Activated effector memory CD4-positive, alpha-beta T cell treated with anti-CD3 and anti-CD28 coated beads, Interleukin-2, amount 50 U/mL, for 16 hours (primary cell): ENCODE results near the gene PIPOX.

ENCODE experiments used
- DNase-seq: peaks from one replicate; pipeline ENCODE4 v3.0.0-alpha.2; 2020

PIPOX gene

DNA sequence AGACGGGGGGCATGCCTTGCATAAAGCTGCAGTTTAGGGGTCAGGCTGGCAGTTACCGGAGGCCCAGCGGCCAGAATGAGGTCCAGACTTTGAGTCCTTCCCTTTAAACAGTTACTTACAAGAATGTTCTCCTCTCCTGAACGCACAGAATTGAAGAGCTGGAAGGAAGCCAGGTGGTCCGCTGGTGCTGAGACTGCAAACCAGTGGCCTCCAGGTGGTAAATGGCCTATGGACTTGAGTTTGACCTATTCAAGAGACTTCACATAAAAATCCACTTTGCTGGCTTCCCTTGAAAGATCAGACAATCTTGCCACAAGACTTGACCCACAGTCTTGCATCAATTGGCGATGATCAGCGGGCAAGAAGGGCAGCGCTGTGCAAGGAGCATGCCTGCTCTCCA, 22.4 kb upstream of the PIPOX start:
- DNase-seq, result no peak

DNA sequence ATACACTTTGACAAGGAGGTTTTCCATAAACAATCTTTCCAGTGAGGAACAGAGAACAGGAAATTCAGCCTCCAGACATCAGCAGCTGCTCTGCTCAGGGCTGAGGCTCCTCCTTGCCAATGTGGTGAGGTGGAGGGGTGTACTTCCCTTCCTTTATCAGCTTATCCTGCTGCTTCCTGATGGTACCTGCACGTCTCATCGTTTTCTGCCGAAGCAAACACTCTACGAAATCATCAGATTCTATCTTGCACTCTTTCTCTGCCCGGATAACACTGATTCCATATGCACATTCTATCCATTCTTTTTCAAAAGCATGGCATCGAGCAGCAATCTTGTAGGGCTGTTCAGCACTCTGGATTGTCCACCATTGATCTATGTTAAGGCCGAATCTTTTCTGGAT, 21.7 kb upstream of the PIPOX start:
- no peak for DNase-seq

DNA sequence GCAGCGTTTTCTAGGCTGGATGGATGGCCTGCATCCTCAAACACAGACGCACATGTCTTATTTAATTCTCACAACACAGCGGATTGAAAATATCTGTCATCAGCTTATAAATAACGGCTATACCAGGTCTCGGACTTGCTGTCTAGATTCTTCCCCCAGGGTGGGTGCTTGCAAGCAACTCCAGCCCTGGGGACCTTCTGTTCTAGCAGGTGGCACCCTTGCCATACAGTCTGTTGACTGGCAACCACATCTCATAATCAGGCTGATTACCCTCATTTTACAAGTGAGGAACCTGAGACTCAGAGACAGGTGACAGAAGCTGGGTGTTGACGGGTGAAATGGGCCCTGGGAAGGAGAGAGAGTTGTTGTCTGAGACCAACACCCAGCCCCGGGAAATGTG, 20.9 kb upstream of the PIPOX start:
- no peak for DNase-seq

DNA sequence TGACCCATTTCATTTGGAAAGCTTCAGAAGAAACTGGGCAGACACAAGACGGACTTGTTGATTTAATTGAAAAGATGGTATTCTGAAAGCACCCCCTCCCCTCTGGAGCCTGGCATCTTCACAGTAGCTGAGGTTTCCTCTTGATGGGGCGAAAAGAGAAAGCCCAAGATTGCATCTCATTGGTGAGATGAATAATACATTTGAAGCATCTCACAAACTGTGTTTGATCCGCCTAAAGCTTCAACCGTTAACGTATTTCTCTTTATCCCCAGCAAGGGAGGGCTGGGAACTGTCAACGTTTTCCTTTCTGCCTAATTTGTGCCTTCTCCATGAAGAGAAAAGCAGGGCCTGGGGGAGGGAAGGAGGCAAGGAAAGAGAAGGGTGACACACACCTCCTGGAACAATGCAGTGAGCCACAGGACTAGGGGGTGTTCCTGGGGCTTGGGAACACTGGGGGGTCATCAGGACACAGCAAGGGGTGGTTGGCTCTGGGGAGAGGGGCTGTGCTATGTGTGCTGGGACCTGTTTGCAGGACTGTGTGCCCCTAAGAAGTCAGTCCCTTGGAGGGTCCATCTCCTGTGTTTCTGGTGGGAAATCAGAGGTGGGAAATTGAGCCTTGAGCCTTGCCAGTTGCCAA, 18.5 kb upstream of the PIPOX start:
- no peak for DNase-seq

DNA sequence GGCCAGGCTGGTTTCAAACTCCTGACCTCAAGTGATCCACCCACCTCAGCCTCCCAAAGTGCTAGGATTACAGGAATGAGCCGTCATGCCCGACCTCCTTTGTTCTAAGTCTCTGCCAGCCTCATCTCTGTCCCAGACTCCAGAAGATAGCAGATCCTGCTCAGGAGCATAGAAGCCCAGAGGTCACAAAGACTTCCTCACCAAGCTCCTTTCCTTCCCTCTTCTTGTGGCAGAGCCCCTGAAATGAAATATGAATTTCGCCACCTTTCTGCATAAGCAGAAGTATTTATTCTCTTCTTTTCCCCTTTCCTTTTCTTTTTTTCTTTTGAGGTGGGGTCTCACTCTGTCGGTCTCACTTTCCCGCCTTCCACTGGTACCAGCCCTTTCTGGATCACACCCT, 11.5 kb upstream of the PIPOX start:
- DNase-seq, result no peak

DNA sequence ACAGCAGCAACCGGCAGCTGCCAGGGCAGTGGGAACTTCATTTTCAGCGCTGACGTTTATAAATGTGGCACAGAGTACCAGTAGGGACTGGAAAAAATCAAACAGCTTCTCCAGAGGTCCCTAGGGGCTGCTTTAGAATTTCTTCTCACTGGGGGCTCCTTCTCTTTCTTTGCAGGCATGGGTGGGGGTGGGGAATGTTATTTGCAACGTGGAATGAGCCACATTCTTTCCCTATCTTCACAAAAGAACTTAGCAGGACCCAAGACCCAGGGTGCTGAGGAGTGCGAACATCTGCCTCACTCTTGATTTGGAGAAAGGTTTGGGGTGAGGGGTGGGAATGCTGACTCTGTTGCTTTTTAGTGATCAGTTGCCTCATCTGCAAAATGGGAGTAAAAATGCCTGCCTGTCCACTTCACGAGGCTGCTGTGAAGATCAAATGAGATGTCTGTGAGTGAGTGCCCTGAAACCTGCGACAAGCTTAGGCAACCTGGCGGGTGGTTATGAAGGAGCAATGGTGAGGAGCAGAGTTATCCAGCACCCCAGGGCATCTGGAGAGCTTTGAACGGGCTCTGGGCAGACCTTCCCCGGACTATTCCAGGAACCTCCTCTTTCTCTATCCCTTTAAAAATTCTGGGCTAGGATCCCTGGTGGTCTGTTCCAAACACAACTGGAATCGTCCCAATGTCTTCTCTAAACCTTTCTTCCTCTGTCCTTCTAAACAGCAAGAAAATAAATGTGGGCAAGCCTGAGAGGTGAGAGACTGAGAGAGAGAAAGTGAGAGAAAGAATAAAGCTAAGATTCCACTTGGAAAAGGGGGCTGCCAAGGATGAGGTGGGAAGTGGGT, 10.7 kb upstream of the PIPOX start:
- no peak for DNase-seq

DNA sequence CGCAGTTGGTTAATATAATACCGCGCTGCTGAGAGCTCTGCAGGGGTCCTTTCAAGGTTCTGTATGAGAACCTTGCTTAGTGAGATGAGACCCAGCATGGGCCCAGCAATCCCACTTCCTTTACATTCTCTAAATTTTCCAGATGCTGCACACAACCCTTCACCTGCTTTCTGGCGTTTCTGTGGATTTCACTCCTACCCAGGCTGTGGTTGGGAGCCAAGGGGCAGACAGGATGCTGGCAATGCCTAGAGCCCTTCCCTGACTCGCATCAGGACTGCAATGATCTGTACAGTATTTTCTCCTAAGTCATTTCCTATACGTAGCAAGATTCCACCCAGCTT, 10.1 kb upstream of the PIPOX start:
- no peak for DNase-seq

DNA sequence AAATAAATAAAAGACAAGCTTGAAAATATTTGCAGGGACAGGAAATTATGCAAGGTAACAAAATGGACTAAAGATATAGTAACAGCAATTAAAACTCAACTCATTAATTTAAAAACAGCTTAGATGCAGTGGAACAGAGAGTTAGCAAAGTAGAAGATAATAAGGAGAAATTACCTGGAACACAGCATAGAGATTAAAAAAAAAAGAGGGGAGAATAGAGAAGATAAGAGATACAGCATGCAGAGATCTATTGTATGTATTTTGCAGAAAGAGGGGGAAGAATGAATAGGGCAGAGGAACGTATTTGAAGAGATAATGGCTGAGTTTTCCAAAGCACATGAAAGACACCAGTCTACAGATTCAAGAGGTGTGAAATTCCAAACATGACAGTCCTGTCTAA, 8.4 kb upstream of the PIPOX start:
- DNase-seq, result no peak

DNA sequence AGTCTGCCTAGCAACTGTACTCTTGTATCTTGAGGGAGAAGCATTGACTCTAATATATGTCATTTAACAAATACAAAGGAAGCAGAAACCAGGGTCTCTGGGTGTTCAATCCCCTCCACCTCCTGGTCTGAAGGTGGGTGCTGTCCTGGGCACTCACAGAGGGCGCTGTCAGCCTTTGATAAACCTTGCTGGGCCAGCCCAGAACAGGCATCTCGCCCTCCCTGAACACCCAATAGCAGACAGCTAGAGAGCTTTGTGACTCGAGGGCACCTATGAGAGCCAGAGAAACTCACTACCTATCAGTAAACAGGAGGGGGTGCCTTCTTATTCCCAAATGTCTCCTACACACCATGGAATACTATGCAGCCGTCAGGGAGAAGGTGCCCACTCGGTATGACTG, 6.4 kb upstream of the PIPOX start:
- no peak for DNase-seq

DNA sequence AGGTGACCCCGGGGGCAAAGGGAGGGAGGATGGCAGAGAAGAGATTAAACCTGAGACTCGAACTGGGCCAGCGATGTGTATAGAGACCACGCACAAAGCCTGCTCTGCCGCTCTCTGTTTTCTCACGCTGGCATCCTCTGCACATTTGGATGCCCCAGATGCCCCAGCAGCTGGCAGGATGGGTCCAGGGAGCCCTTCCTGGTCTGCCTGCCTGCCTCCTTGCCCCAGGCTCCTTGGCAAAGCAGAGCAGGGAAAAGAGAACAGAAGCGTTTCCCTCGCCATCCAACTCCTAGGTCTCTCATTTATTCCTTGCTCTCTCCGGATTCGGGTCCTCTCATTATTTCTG, 5.2 kb upstream of the PIPOX start:
- no peak for DNase-seq

DNA sequence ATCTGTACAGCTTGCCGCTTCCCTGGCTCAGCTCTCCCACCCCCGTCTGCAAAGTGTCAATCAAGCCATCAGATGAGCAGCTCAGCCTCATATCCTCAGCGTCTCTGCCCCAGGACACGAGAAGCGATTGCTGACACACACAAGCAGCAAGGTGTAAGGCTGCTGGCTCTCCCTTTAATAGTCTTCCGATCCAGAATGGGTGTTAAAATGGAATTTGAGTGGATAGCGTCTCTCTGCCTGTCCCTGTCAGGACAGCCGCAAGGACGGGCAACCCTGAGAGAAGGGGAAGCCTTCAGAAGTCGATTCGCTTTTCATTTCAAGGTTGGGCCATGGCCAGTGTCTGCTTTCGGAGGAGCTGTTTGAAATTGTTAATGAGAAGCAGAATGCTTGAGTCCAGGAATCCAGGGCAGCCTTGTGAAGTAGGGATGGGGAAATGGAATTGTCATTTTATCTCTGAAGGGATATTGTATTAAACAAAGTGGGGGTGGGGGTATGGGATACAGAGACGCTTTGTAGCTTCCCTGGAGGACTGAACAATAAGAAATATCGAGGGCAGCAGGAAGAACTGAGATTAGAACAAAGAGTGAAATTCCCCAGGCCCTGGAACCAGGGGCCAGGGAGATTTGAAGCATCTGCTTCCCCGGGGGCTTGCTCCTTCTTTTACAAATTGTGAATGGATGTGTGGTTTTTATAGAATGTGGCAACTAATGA, 4.7 kb upstream of the PIPOX start:
- no peak for DNase-seq

DNA sequence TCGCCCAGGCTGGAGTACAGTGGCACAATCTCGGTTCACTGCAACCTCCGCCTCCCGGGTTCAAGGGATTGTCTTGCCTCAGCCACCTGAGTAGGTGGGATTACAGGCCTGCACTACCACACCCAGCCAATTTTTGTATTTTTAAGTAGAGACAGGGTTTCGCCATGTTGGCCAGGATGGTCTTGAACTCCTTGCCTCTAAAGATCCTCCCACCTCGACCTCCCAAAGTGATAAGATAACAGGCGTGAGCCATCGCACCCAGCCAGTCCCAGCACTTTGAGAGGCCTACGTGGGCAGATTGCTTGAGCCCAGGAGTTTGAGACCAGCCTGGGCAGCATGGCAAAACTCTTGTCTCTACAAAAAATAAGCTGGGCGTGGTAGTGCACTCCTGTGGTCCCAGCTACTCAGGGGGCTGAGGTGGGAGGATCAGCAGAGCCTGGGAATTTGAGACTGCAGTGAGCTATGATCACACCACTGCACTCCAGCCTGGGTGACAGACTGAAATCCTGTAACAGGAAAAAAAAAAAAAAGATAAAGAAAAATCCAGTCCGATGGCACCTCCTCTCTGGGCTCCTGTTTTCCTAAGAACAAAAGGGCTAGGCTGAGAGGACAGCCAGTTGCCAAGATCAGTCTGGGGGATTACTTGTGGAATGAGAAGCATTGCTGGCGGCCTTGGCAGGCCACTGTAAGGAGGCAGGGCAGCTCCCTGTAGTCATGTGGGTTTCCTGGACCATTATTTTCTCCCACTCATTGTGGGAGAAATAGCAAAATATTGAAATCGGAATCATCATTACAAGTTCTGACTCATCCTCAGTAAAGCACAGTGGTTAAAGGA, 3.0 kb upstream of the PIPOX start:
- DNase-seq, result no peak

DNA sequence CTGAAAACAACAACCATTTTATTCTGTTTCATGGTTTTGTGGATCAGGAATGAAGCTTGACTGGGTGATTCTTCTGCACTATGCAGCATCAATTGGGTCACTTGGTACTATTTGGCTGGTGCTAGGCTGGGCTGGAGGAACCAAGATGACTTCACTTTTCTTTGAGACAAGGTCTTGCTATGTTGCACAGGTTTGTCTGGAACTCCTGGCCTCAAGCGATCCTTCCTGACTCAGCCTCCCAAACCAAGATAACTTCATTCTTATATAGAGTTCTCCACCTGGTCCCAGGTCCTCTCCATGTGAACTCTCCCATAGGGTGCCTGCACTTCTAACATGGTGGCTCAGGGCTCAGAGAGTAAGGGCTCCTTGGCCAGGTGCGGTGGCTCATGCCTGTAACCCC, 1.9 kb upstream of the PIPOX start:
- DNase-seq, result no peak

DNA sequence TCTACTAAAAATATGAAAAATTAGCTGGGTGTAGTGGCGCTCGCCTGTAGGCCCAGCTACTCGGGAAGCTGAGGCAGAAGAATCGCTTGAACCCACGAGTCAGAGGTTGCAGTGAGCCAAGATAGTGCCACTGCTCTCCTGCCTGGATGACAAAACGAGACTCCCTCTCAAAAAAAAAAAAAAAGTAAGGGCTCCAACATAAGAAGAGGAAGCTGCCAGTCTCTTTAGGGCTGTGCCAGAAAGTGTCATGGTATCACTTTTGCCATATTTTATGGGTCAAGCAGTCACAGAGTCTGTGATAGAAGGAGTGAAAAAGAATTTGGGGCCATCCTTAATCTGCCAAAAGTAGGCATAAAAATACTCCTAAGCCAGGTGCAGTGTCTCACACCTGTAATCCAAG, 1.4 kb upstream of the PIPOX start:
- DNase-seq, result no peak

DNA sequence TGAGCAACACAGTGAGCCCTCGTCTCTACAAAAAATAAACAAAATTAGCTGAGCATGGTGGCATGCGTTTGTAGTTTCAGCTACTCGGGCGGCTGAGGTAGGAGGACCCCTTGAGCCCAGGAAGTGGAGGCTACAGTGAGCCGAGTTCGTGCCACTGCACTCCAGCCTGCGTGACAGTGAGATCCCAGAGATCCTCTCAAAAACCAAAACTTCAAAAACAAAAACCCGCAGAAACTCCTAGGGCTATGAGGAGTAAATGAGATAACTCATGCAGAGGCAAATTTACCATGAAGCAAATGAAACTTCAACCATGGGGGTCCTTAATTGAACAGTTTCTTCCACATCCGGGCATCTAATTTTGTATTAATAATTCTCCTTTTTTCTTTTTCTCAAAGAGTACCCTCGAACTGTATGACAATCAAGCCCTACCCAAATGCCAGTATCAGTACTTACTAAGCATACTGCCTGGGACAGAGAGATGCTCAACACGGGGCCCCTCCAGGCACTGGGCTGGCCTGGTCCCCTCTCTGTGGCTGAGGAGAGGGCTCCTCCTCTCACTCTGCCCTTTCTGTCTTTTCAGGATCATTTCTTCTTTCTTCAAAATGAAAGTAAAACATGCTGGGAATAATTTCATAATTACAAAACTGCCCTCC, 789 bp upstream of the PIPOX start:
- DNase-seq, result no peak

DNA sequence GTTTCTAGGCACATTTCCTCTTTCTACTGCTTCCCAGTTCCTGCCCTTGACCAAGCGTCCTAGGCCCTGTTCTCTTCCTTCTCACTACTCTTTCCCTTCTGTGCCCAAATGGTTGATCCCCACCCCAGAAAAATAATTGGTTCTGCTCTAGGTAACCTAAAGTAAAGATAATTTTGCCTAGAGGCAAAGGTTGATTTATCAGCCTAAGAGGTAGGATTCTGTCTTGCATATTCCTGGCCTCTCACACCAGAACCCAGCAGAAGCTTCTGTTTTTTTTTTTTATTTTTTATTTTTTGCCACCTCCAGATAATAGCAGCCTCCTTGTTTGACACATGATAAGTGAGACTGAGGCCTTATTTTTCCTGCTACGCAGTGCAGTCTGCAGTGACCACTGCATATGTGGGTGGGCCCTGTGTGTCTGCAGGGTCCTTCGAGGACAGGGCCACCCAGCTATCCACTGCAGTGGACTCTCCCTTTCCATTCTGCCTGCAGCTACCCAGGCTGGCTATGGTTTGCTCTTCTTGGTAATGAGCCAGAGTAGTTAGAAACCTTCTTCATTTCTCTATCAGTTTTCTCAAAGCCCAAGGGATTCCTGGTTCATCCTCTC, 701 bp downstream of the PIPOX start:
- DNase-seq, result no peak

DNA sequence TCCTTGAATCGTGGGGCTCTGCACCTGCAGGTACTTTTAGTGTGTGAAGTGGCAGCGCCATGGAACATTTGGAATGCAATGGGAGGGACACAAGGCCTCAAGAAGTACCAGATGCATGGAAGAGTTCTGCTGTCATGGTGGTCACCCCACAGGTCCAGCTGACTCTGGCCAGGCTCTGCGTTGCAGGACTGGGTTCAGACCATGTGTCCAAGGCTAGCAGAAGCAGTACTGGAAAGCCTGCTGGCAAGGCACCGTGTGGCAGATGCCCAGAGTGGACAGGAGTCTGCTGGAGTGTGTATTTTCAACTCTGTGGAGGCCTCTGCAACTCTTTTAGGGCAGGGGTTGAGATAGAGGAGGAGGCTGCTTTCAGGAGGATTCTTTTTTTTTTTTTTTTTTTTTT, 2.1 kb downstream of the PIPOX start:
- no peak for DNase-seq

DNA sequence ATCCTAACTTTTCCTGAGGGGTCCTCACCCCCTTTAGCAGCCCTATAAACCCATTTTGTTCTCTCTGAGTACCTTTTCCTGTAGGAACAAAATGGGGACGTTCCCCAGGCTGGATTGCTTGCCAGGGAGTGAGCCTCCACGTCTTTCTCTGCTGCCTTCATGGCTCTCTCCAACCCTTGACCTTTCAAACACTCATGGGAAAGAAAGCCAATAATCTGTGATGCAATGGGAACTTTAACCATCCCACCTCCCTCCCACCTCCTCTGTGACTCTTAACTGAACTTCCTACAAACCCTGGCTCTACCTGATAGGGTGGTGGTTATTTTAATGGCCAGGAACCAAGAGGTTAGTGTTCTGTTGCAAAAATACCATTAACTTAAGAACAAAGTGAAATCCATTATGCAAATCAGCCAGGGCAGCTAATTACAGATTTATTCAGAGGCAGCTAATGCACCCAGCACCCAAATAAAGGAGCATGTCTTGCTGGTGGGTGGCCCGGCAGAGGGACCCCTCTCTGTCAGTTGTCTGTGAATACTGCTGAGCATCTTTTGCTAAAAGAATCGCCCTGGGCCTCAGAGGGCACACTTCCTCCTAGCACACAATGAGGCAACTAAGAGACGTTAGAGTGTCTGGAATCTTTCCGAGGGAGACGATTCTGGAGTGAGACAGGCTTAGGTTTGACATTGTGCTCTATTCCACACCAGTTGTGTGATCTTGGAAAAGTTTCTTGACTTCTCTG, 3.0 kb downstream of the PIPOX start:
- no peak for DNase-seq

DNA sequence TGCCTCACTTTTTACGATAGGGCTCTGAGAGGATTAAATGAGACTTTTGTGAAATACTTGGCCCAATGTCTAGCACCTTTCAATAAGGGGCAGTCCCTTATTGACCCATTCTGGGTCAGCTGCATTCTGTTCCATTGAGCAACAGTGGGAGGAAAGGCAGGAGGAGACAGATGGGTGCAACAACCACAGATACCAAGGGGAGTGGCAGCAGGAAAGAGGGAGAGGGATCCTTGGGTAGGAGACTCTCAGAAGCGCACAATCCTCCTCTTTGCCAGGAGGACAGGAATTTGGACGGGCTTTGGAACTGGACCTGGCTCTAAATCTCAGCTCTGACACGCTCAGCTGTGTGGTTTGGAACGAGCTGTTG, 3.5 kb downstream of the PIPOX start:
- no peak for DNase-seq

DNA sequence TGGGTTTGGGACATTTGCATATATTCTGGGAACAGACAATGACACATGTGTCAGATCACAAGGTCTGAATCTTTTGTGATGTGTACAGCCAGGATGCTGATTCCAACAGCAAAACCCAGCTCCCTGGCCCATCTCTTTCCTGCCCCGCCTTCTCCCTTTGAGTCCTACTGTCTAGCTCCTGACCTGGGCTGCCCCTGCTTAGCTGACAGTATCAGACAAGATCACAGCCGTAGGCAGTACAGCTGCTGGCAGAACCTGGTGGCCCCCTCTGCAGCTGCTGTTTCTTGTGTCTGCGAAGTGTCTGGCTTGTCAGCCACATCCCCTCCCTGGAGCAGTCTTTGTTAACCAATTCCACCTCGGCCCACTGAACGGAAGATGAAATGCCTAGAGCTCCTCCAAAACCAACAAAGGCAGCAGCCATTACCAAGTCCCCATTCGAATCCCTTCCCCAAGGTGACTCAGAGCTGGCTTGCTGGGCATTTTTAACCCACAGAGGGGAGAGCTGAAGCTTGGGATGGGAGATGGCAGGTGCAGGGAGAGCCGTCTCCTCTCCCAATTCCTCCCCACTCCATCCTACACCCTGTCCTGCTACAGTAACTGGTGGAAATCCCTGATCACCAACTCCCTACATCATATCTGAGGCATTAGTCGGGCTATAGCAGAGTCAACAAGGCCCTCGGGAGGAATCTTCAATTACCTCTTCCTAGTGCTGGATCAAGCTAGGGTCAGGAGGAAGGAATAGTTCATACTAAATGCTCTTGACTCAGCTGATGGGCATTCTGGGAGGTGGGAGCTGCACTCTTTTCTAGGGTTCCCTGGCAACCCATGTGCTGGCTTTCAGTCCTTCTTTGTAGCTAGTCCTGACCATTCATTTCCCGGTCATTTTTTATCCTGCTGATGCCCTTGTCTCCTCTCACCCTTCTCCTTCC, 5.8 kb downstream of the PIPOX start:
- no peak for DNase-seq
